ENCODE results near the gene TREML1. TPM values are rescaled to one million over a fixed set of nuclear protein-coding genes. Genes with fewer than 3 reads are reported as not detected.

The TREML1 gene
- total and polyA plus RNA-seq, 7 experiments from 2014 or later = 3.2 TPM; not detected in 6

- intact Hi-C loops (cut with micrococcal nuclease) = loop anchor here in 1 of 2 donors (1.0 kb wide), 1 partner anchor 8 kb away; no protein-coding TSS in a partner anchor
- DNase-seq (no peak), ATAC-seq (peak; percentile 83)
- H3K4me1 Mint-ChIP-seq = peaks cover 0 to 12% (median 5%) of the 10 kb centered on the region in 7 donors
- H3K36me3 ChIP-seq (ENCODE audit: control insufficient read depth in 2 of 3, insufficient read depth in 3 of 3, low read length in 3 of 3) = no peaks in the 10 kb centered on the region
- H3K4me3 ChIP-seq (ENCODE audit: low read length) = no peak overlapping the region
- no peaks in the 10 kb centered on the region for H3K27me3 ChIP-seq (ENCODE audit: control insufficient read depth in 2 of 2, insufficient read depth in 2 of 2, low read length in 2 of 2)
- H3K9me3 Mint-ChIP-seq = no peaks in the 10 kb centered on the region
- H3K27ac Mint-ChIP-seq = no peak overlapping the region
- H3K27ac ChIP-seq (ENCODE audit: low read depth, low read length) = no peak overlapping the region
- no peak overlapping the region for H3K4me3 Mint-ChIP-seq
- no peaks in the 10 kb centered on the region for H3K4me1 ChIP-seq (ENCODE audit: control insufficient read depth in 2 of 2, insufficient read depth in 2 of 2, low read length in 2 of 2)
- peaks cover 0 to 14% (median 6%) of the 10 kb centered on the region in 5 donors for H3K27me3 Mint-ChIP-seq
- CTCF ChIA-PET = no interaction called here
- POLR2A ChIA-PET = no interaction called here
- H3K36me3 Mint-ChIP-seq = peaks cover 0 to 10% (median 0%) of the 10 kb centered on the region in 5 donors
- H3K9me3 ChIP-seq (ENCODE audit: control insufficient read depth in 2 of 3, low read length in 3 of 3) = no peaks in the 10 kb centered on the region
Observed at GRCh38 chr6:41157323-41157722, 3.2 kb upstream of the TREML1 start.

GRCh38 chr6:41156771-41157170 is 2.6 kb upstream of the TREML1 start:
- Histone ChIP-seq H3K27me3 (ENCODE audit: control insufficient read depth in 2 of 2, insufficient read depth in 2 of 2, low read length in 2 of 2) (no peaks in the 10 kb centered on the region), H3K9me3 (ENCODE audit: control insufficient read depth in 2 of 3, low read length in 3 of 3) (no peaks in the 10 kb centered on the region), H3K4me1 (ENCODE audit: control insufficient read depth in 2 of 2, insufficient read depth in 2 of 2, low read length in 2 of 2) (no peaks in the 10 kb centered on the region), H3K4me3 (ENCODE audit: low read length) (no peak overlapping the region), H3K27ac (ENCODE audit: low read depth, low read length) (no peak overlapping the region), H3K36me3 (ENCODE audit: control insufficient read depth in 2 of 3, insufficient read depth in 3 of 3, low read length in 3 of 3) (no peaks in the 10 kb centered on the region)
- Mint-ChIP-seq H3K4me3 (no peak overlapping the region), H3K27ac (peak overlapping the region in 1 of 9 donors; percentile 76), H3K4me1 (peaks cover 0 to 10% (median 5%) of the 10 kb centered on the region in 7 donors), H3K27me3 (peaks cover 0 to 11% (median 6%) of the 10 kb centered on the region in 5 donors), H3K9me3 (no peaks in the 10 kb centered on the region), H3K36me3 (peaks cover 0 to 7% (median 0%) of the 10 kb centered on the region in 5 donors)
- intact Hi-C loops (cut with micrococcal nuclease) = loop anchor here in 1 of 2 donors (1.0 kb wide), 1 partner anchor 7 kb away; no protein-coding TSS in a partner anchor
- CTCF ChIA-PET = no interaction called here
- POLR2A ChIA-PET = no interaction called here
- ATAC-seq (no peak), DNase-seq (no peak)

GRCh38 chr6:41156001-41156400 is 1.9 kb upstream of the TREML1 start:
- Histone ChIP-seq H3K4me1 (ENCODE audit: control insufficient read depth in 2 of 2, insufficient read depth in 2 of 2, low read length in 2 of 2) (no peaks in the 10 kb centered on the region), H3K27me3 (ENCODE audit: control insufficient read depth in 2 of 2, insufficient read depth in 2 of 2, low read length in 2 of 2) (no peaks in the 10 kb centered on the region), H3K36me3 (ENCODE audit: control insufficient read depth in 2 of 3, insufficient read depth in 3 of 3, low read length in 3 of 3) (no peaks in the 10 kb centered on the region), H3K9me3 (ENCODE audit: control insufficient read depth in 2 of 3, low read length in 3 of 3) (no peaks in the 10 kb centered on the region), H3K27ac (ENCODE audit: low read depth, low read length) (no peak overlapping the region), H3K4me3 (ENCODE audit: low read length) (no peak overlapping the region)
- H3K27ac Mint-ChIP-seq = no peak overlapping the region
- H3K36me3 Mint-ChIP-seq = peaks cover 0 to 12% (median 4%) of the 10 kb centered on the region in 5 donors
- no peak overlapping the region for H3K4me3 Mint-ChIP-seq
- ATAC-seq (no peak), DNase-seq (no peak)
- CTCF ChIA-PET = no interaction called here
- intact Hi-C loops (cut with micrococcal nuclease) = no loop called here
- peaks cover 0 to 11% (median 5%) of the 10 kb centered on the region in 5 donors for H3K27me3 Mint-ChIP-seq
- POLR2A ChIA-PET = no interaction called here
- no peaks in the 10 kb centered on the region for H3K9me3 Mint-ChIP-seq
- peaks cover 0 to 9% (median 5%) of the 10 kb centered on the region in 7 donors for H3K4me1 Mint-ChIP-seq

- H3K27me3 ChIP-seq (ENCODE audit: control insufficient read depth in 2 of 2, insufficient read depth in 2 of 2, low read length in 2 of 2) = no peaks in the 10 kb centered on the region
- H3K4me3 ChIP-seq (ENCODE audit: low read length) = no peak overlapping the region
- DNase-seq (no peak), ATAC-seq (no peak)
- H3K36me3 Mint-ChIP-seq = peaks cover 0 to 12% (median 4%) of the 10 kb centered on the region in 5 donors
- peaks cover 0 to 11% (median 5%) of the 10 kb centered on the region in 5 donors for H3K27me3 Mint-ChIP-seq
- H3K4me1 ChIP-seq (ENCODE audit: control insufficient read depth in 2 of 2, insufficient read depth in 2 of 2, low read length in 2 of 2) = no peaks in the 10 kb centered on the region
- no peaks in the 10 kb centered on the region for H3K9me3 ChIP-seq (ENCODE audit: control insufficient read depth in 2 of 3, low read length in 3 of 3)
- H3K27ac ChIP-seq (ENCODE audit: low read depth, low read length) = no peak overlapping the region
- intact Hi-C loops (cut with micrococcal nuclease) = no loop called here
- H3K36me3 ChIP-seq (ENCODE audit: control insufficient read depth in 2 of 3, insufficient read depth in 3 of 3, low read length in 3 of 3) = no peaks in the 10 kb centered on the region
- CTCF ChIA-PET = no interaction called here
- H3K4me1 Mint-ChIP-seq = peaks cover 0 to 10% (median 5%) of the 10 kb centered on the region in 7 donors
- no peaks in the 10 kb centered on the region for H3K9me3 Mint-ChIP-seq
- H3K27ac Mint-ChIP-seq = no peak overlapping the region
- H3K4me3 Mint-ChIP-seq = no peak overlapping the region
- POLR2A ChIA-PET = no interaction called here
Observed at GRCh38 chr6:41155132-41155805, 1.1 kb upstream of the TREML1 start.

GRCh38 chr6:41153451-41153850 is 696 bp downstream of the TREML1 start:
- DNase-seq = no peak
- H3K36me3 ChIP-seq (ENCODE audit: control insufficient read depth in 2 of 3, insufficient read depth in 3 of 3, low read length in 3 of 3) = no peaks in the 10 kb centered on the region
- no peak overlapping the region for H3K27ac Mint-ChIP-seq
- H3K4me1 ChIP-seq (ENCODE audit: control insufficient read depth in 2 of 2, insufficient read depth in 2 of 2, low read length in 2 of 2) = no peaks in the 10 kb centered on the region
- intact Hi-C loops (cut with micrococcal nuclease) = no loop called here
- H3K27me3 ChIP-seq (ENCODE audit: control insufficient read depth in 2 of 2, insufficient read depth in 2 of 2, low read length in 2 of 2) = no peaks in the 10 kb centered on the region
- H3K4me3 ChIP-seq (ENCODE audit: low read length) = no peak overlapping the region
- H3K27me3 Mint-ChIP-seq = peaks cover 0 to 11% (median 5%) of the 10 kb centered on the region in 5 donors
- ATAC-seq = no peak
- no peaks in the 10 kb centered on the region for H3K9me3 Mint-ChIP-seq
- H3K4me1 Mint-ChIP-seq = peaks cover 4 to 16% (median 9%) of the 10 kb centered on the region in 7 donors
- no peak overlapping the region for H3K27ac ChIP-seq (ENCODE audit: low read depth, low read length)
- POLR2A ChIA-PET = no interaction called here
- no peaks in the 10 kb centered on the region for H3K9me3 ChIP-seq (ENCODE audit: control insufficient read depth in 2 of 3, low read length in 3 of 3)
- H3K36me3 Mint-ChIP-seq = peaks cover 3 to 21% (median 13%) of the 10 kb centered on the region in 5 donors
- CTCF ChIA-PET = no interaction called here
- no peak overlapping the region for H3K4me3 Mint-ChIP-seq

GRCh38 chr6:41150671-41151070 is 3.5 kb downstream of the TREML1 start:
- Mint-ChIP-seq H3K4me1 (peaks cover 10 to 27% (median 24%) of the 10 kb centered on the region in 7 donors), H3K27ac (no peak overlapping the region), H3K9me3 (no peaks in the 10 kb centered on the region), H3K36me3 (peaks cover 3 to 30% (median 20%) of the 10 kb centered on the region in 5 donors), H3K27me3 (peaks cover 0 to 9% (median 0%) of the 10 kb centered on the region in 5 donors), H3K4me3 (no peak overlapping the region)
- DNase-seq = no peak
- Histone ChIP-seq H3K4me1 (ENCODE audit: control insufficient read depth in 2 of 2, insufficient read depth in 2 of 2, low read length in 2 of 2) (peaks cover 8 to 12% of the 10 kb centered on the region in 2 donors), H3K36me3 (ENCODE audit: control insufficient read depth in 2 of 3, insufficient read depth in 3 of 3, low read length in 3 of 3) (no peaks in the 10 kb centered on the region), H3K27ac (ENCODE audit: low read depth, low read length) (no peak overlapping the region), H3K9me3 (ENCODE audit: control insufficient read depth in 2 of 3, low read length in 3 of 3) (no peaks in the 10 kb centered on the region), H3K4me3 (ENCODE audit: low read length) (no peak overlapping the region), H3K27me3 (ENCODE audit: control insufficient read depth in 2 of 2, insufficient read depth in 2 of 2, low read length in 2 of 2) (no peaks in the 10 kb centered on the region)
- CTCF ChIA-PET = no interaction called here
- POLR2A ChIA-PET = no interaction called here
- no peak for ATAC-seq
- intact Hi-C loops (cut with micrococcal nuclease) = no loop called here

GRCh38 chr6:41147917-41148316 is 6.2 kb downstream of the TREML1 start:
- H3K4me3 Mint-ChIP-seq = peak overlapping the region in 6 of 10 donors; percentile 26 to 60 (median 53)
- Histone ChIP-seq H3K36me3 (ENCODE audit: control insufficient read depth in 2 of 3, insufficient read depth in 3 of 3, low read length in 3 of 3) (no peaks in the 10 kb centered on the region), H3K27ac (ENCODE audit: low read depth, low read length) (no peak overlapping the region), H3K4me1 (ENCODE audit: control insufficient read depth in 2 of 2, insufficient read depth in 2 of 2, low read length in 2 of 2) (peaks cover 8 to 12% of the 10 kb centered on the region in 2 donors), H3K4me3 (ENCODE audit: low read length) (no peak overlapping the region), H3K27me3 (ENCODE audit: control insufficient read depth in 2 of 2, insufficient read depth in 2 of 2, low read length in 2 of 2) (no peaks in the 10 kb centered on the region), H3K9me3 (ENCODE audit: control insufficient read depth in 2 of 3, low read length in 3 of 3) (no peaks in the 10 kb centered on the region)
- no peaks in the 10 kb centered on the region for H3K27me3 Mint-ChIP-seq
- intact Hi-C loops (cut with micrococcal nuclease) = no loop called here
- POLR2A ChIA-PET = no interaction called here
- no peak for DNase-seq
- peaks cover 3 to 43% (median 42%) of the 10 kb centered on the region in 5 donors for H3K36me3 Mint-ChIP-seq
- peaks cover 10 to 24% (median 17%) of the 10 kb centered on the region in 7 donors for H3K4me1 Mint-ChIP-seq
- H3K9me3 Mint-ChIP-seq = peaks cover 0 to 2% (median 0%) of the 10 kb centered on the region in 11 donors
- ATAC-seq = no peak
- peak overlapping the region in 3 of 9 donors; percentile 5 to 40 (median 17) for H3K27ac Mint-ChIP-seq
- CTCF ChIA-PET = interaction anchor here (0.6 kb wide), 1 partner anchor 9 kb away, joined by 3 read pairs; no protein-coding TSS in a partner anchor
